ENCODE results near the gene ARHGAP24.

Gene ARHGAP24

DNA sequence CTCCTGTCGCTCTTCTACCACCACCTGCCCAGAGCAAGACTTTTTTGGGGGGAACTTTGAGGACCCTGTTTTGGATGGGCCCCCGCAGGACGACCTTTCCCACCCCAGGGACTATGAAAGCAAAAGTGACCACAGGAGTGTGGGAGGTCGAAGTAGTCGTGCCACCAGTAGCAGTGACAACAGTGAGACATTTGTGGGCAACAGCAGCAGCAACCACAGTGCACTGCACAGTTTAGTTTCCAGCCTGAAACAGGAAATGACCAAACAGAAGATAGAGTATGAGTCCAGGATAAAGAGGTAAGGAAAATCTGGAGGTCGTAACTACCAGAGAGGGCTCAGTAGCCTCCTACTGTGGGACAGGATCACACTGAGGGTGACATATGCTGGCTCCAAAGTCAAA lies 520.4 kb downstream of the ARHGAP24 start:
- no peak overlapping the region for H3K4me3 ChIP-seq (ENCODE audit: low read depth, low read length)
- TF ChIP-seq, protein P1, sequence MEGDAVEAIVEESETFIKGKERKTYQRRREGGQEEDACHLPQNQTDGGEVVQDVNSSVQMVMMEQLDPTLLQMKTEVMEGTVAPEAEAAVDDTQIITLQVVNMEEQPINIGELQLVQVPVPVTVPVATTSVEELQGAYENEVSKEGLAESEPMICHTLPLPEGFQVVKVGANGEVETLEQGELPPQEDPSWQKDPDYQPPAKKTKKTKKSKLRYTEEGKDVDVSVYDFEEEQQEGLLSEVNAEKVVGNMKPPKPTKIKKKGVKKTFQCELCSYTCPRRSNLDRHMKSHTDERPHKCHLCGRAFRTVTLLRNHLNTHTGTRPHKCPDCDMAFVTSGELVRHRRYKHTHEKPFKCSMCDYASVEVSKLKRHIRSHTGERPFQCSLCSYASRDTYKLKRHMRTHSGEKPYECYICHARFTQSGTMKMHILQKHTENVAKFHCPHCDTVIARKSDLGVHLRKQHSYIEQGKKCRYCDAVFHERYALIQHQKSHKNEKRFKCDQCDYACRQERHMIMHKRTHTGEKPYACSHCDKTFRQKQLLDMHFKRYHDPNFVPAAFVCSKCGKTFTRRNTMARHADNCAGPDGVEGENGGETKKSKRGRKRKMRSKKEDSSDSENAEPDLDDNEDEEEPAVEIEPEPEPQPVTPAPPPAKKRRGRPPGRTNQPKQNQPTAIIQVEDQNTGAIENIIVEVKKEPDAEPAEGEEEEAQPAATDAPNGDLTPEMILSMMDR (IDR thresholded peaks at IDR 0.05; ENCODE audit: borderline replicate concordance, insufficient read depth, low read depth, low read length) = no peak

DNA sequence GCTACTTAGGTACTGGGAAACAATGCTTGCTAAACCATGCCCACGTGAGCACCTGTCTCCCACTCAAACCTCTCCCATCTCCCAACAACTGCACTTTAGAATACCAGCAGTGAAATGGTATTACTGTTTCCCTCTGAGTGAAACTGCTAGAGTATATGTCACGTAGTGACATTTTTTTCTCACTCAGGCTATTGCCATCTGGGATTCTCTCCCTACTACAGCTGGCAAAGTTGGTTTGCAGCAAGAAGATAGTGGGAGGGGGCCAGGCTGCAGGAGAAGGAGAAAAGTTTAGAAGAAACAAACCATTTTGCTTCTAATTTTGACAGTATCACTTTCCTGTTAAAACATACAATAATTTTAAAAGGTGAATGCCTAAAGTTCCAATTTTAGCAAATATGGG lies 526.6 kb downstream of the ARHGAP24 start:
- TF ChIP-seq, protein P1 (IDR thresholded peaks at IDR 0.05; ENCODE audit: borderline replicate concordance, insufficient read depth, low read depth, low read length) = no peak
- H3K4me3 ChIP-seq (ENCODE audit: low read depth, low read length) = no peak overlapping the region

DNA sequence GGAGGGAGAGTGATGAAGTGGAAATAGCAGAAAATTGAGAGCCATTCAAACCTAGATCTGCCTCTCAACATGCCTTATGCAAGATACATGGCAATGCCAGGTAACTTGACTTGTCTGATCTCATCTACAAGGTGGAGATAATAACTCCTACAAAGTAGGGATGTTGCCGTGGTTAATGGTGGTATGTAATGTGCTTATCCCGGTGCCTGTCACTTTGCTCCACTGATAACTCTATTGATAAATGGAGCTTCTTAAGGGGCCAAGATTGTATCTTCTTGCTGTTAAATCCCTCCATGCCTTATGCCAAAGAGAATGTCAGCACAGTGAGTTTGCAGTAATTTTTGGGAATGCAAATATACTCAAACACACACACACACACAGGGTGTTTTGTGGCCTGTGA lies 529.1 kb downstream of the ARHGAP24 start:
- TF ChIP-seq, protein P1 (IDR thresholded peaks at IDR 0.05; ENCODE audit: borderline replicate concordance, insufficient read depth, low read depth, low read length) = no peak
- H3K4me3 ChIP-seq (ENCODE audit: low read depth, low read length) = no peak overlapping the region

DNA sequence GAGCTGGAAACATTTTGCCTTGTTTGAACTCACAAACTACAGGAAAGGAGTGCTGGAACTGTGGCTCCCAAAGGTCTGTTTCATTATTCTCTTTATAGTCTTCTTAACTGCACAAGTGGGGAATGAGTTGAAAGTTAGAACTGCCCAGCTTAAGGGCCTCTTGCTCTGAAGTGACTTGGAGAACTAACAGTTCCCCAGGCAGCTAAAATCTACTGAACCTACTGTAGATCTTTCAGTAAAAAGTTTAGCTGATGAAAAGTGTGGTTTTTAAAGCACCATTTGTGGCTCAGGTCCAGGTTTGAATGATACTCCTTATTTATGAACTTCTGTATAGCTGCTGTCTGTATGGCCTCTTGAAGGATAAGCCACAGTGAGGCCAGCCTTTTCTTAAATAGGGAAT lies 531.1 kb downstream of the ARHGAP24 start:
- no peak overlapping the region for H3K4me3 ChIP-seq (ENCODE audit: low read depth, low read length)

DNA sequence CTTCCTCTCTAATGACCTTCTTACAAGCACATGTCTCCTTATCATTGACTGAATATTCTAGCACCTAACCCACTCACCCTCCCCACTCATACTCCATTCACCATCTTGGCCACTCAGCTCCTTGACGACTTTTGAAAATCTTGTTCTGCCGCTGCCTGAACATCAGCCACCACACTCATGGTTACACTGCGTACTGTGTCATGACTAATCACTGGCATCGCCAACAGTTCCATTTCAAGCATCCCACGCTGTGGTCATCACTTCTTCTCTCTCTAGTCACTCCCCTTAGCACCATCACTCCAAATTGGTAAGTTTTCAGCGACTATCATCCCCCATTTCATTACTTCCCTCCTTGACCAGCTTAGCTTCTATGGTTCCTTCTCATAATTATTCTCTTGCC lies 532.1 kb downstream of the ARHGAP24 start:
- H3K4me3 ChIP-seq (ENCODE audit: low read depth, low read length) = no peak overlapping the region
- TF ChIP-seq, protein P1 (IDR thresholded peaks at IDR 0.05; ENCODE audit: borderline replicate concordance, insufficient read depth, low read depth, low read length) = no peak

More for the DNA sequence above, 531.1 kb downstream of the ARHGAP24 start:
- TF ChIP-seq, protein P1 (IDR thresholded peaks at IDR 0.05; ENCODE audit: borderline replicate concordance, insufficient read depth, low read depth, low read length) = no peak

DNA sequence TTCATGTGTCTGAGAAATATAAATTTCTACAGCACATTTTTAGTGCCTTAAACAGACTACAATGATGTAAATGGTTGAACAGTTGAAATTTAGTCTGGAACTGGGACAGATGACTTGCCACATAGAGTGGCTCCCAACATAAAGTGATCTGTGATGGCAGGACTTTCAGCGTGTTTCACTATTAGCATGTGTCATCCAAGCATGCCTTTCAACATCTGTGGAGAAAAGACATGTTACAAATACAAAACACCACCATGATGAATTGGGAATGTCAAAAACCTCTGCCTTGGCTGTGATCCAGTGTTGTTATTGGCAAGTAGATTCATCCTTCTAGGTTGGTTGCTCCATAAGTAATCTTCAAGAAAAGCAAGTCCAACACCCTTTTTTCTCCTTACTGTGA lies 536.2 kb downstream of the ARHGAP24 start:
- H3K4me3 ChIP-seq (ENCODE audit: low read depth, low read length) = no peak overlapping the region
- TF ChIP-seq, protein P1 (IDR thresholded peaks at IDR 0.05; ENCODE audit: borderline replicate concordance, insufficient read depth, low read depth, low read length) = no peak

DNA sequence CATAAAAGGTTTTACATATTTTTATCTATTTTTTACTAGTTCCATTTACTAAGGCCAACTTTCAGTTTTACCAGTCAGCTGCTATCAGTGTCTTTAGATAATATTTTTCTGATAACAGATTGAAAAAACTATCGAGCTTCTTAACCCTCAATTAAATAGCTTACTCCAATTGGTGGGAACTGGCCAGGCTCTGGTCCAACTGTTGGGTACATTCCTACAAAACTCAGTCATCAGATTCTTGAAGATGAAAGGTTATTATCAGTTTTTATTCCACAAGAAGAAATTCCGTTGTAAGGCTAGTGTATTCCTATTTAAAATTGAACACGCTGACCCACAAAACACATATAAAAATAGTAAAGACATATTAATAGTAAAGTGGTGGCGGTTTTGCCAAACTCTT lies 538.7 kb downstream of the ARHGAP24 start:
- TF ChIP-seq, protein P1 (IDR thresholded peaks at IDR 0.05; ENCODE audit: borderline replicate concordance, insufficient read depth, low read depth, low read length) = no peak
- no peak overlapping the region for H3K4me3 ChIP-seq (ENCODE audit: low read depth, low read length)
